Endothelial cell of umbilical vein (primary cell): ENCODE measurements around the gene PPM1F. TPM values are rescaled to one million over a fixed set of nuclear protein-coding genes. Genes with fewer than 3 reads are reported as not detected.

Experiments used
- BruUV-seq: library from RNA; stranded (reverse); fragments of 400-500 nt; replicated peaks from 2 replicates; lab custom pipeline; 2021; lab: Mats Ljungman, UMichigan
- CTCF ChIA-PET: fragments of 300-600, 350-600 bp; sonication (Branson Sonifier 250); formaldehyde crosslinking; loops from one replicate; lab custom pipeline; 2021; ENCODE audit warnings: antibody characterized with exemption, inconsistent platforms; lab: Charles Lee
- POLR2A ChIA-PET: fragments of 300-600, 350-600 bp; sonication (Branson Sonifier 250); formaldehyde crosslinking; loops from one replicate; lab custom pipeline; 2021; ENCODE audit warnings: antibody characterized with exemption, inconsistent platforms; lab: Charles Lee
- DNase-seq: peaks from one replicate; pipeline ENCODE4 v3.0.0-alpha.2; 2011; ENCODE audit warnings: low read depth, low spot score
- FAIRE-seq: peaks from 2 replicates; lab custom pipeline; 2011; peaks lifted over from hg19 to GRCh38; lab: Jason Lieb, UNC
- H2AFZ ChIP-seq: 2 replicates; pipeline ENCODE4 v1.6.0; 2012; ENCODE audit warnings: low read depth, low read length, control low read depth, inconsistent platforms
- H3K27ac ChIP-seq: 2 replicates; pipeline ENCODE4 v1.5.1; 2011; ENCODE audit warnings: low read depth, mild to moderate bottlenecking, control low read depth, low read length, moderate library complexity; ENCODE audit not compliant: insufficient read depth
- H3K27me3 ChIP-seq, 2 experiments: 2 replicates each; pipeline versions ENCODE4 v1.6.0 to v1.6.1; 2011; ENCODE audit warnings: low read length in 2 of 2, mixed read lengths in 1 of 2; ENCODE audit not compliant: control insufficient read depth in 2 of 2, insufficient read depth in 2 of 2
- H3K36me3 ChIP-seq, 2 experiments: 2 replicates in 1 of 2; 3 replicates in 1 of 2; pipeline ENCODE4 v1.5.1; 2011; ENCODE audit warnings: low read length in 2 of 2, mild to moderate bottlenecking in 1 of 2, moderate library complexity in 1 of 2; ENCODE audit not compliant: control insufficient read depth in 2 of 2, insufficient read depth in 2 of 2; ENCODE audit errors: extremely low read depth in 1 of 2
- H3K4me1 ChIP-seq: 3 replicates; pipeline ENCODE4 v1.5.1; 2011; ENCODE audit warnings: mild to moderate bottlenecking, low read length; ENCODE audit not compliant: control insufficient read depth, insufficient read depth; ENCODE audit errors: extremely low read depth
- H3K4me2 ChIP-seq: 2 replicates; pipeline ENCODE4 v1.6.1; 2011; ENCODE audit warnings: low read length, control low read depth, mixed read lengths; ENCODE audit not compliant: insufficient read depth
- H3K4me3 ChIP-seq, 3 experiments: fragments of 200-600 bp in 1 of 3; sonication (generic), shearing (Covaris generic) in 1 of 3; replicated peaks in 1 of 3; 2 replicates each; pipeline ENCODE4 v1.5.1; 2011 to 2016; ENCODE audit warnings: control low read depth in 3 of 3, low read length in 3 of 3, mild to moderate bottlenecking in 2 of 3, inconsistent platforms in 1 of 3, low read depth in 1 of 3, moderate library complexity in 1 of 3; ENCODE audit not compliant: insufficient read depth in 1 of 3
- H3K79me2 ChIP-seq: 2 replicates; pipeline ENCODE4 v1.6.0; 2012; ENCODE audit warnings: low read length, inconsistent platforms; ENCODE audit not compliant: control insufficient read depth, insufficient read depth
- H3K9ac ChIP-seq: replicated peaks from 2 replicates; pipeline ENCODE3; 2011; ENCODE audit warnings: low read length, control low read depth; ENCODE audit not compliant: insufficient read depth; ENCODE audit errors: extremely low read depth
- H3K9me1 ChIP-seq: replicated peaks from 3 replicates; pipeline ENCODE4 v1.6.0; 2011; ENCODE audit warnings: mild to moderate bottlenecking, low read length; ENCODE audit not compliant: control insufficient read depth, insufficient read depth; ENCODE audit errors: extremely low read depth
- H3K9me3 ChIP-seq: replicated peaks from 2 replicates; pipeline ENCODE4 v1.5.1; 2012; ENCODE audit warnings: low read length, inconsistent platforms; ENCODE audit not compliant: control insufficient read depth, insufficient read depth
- H4K20me1 ChIP-seq: replicated peaks from 2 replicates; pipeline ENCODE3; 2011; ENCODE audit warnings: mild to moderate bottlenecking, low read length; ENCODE audit not compliant: control insufficient read depth, insufficient read depth; ENCODE audit errors: extremely low read depth
- CTCF ChIP-seq, 2 donors: IDR thresholded peaks; 1 replicate in 1 of 2; 2 replicates in 1 of 2; pipeline ENCODE4 v1.5.1; 2011; ENCODE audit warnings: low read length in 2 of 2, mild to moderate bottlenecking in 2 of 2, moderate library complexity in 2 of 2, control low read depth in 1 of 2, inconsistent platforms in 1 of 2, low read depth in 1 of 2; ENCODE audit not compliant: insufficient read depth in 1 of 2; ENCODE audit errors: extremely low read depth in 1 of 2
- GATA2 ChIP-seq: IDR thresholded peaks from 2 replicates; pipeline ENCODE4 v1.7.0; 2011; ENCODE audit warnings: low read depth, mild to moderate bottlenecking, moderate library complexity, mixed read lengths, low read length; ENCODE audit not compliant: insufficient read length, insufficient read depth
- JUN ChIP-seq: IDR thresholded peaks from 2 replicates; pipeline ENCODE4 v1.6.1; 2011; ENCODE audit warnings: borderline replicate concordance, low read depth; ENCODE audit not compliant: insufficient read length, insufficient read depth
- MAX ChIP-seq: IDR thresholded peaks from 2 replicates; pipeline ENCODE4 v1.6.1; 2011; ENCODE audit not compliant: insufficient read depth, insufficient read length
- MYC ChIP-seq: IDR thresholded peaks from one replicate; pipeline ENCODE4 v1.6.1; 2011; ENCODE audit warnings: mild to moderate bottlenecking, low read depth, low read length
- POLR2A ChIP-seq: IDR thresholded peaks from 2 replicates; pipeline ENCODE4 v1.6.1; 2012; ENCODE audit warnings: low read depth, mild to moderate bottlenecking, control low read depth, low read length
- POLR2AphosphoS5 ChIP-seq: IDR thresholded peaks from 2 replicates; pipeline ENCODE4 v1.6.1; 2012; ENCODE audit warnings: low read depth, mild to moderate bottlenecking, control low read depth, low read length, moderate library complexity; ENCODE audit not compliant: insufficient read depth
- dilution Hi-C: fragments of 300-500 bp; cut with MboI; formaldehyde crosslinking; loops from one replicate; pipeline ENCODE4 v1.15.0; 2019; ENCODE audit warnings: low sequenced_read_pairs; ENCODE audit not compliant: extremely low pct_ligation_motif_present
- intact Hi-C: fragments of 100-400 bp; cut with micrococcal nuclease; formaldehyde crosslinking; loops from one replicate; pipeline ENCODE4 v1.10.0; 2022
- polyA plus RNA-seq, 4 experiments: library from polyadenylated mRNA; depleted of rRNA in 3 of 4; stranded (reverse) in 3 of 4; unstranded in 1 of 4; fragments of >200 nt; gene quantifications; 2 replicates each; pipeline versions ENCODE4 v1.2.1 to v1.2.3, GENCODE V29; 2011 to 2012; ENCODE audit warnings: missing spikeins in 1 of 4
- total RNA-seq: library from RNA; stranded (reverse); gene quantifications from 2 replicates; pipeline ENCODE4 v1.2.3, GENCODE V29; 2021

The PPM1F gene
- total and polyA plus RNA-seq, 2 donors (not counting 3 experiments of a cell fraction or from before 2014, with no cell fraction given): 107 to 178 TPM

GRCh38 chr22:21977814-21978213 is 25.2 kb upstream of the PPM1F start:
- FAIRE-seq (no peak), DNase-seq (no peak)
- H3K9me1 ChIP-seq: no peaks in the 10 kb centered on the region
- no peaks in the 10 kb centered on the region for H3K9me3 ChIP-seq
- dilution Hi-C loops: no loop called here
- H3K4me1 ChIP-seq: peaks cover 8% of the 10 kb centered on the region
- H4K20me1 ChIP-seq: no peaks in the 10 kb centered on the region
- H3K4me2 ChIP-seq: no peak overlapping the region
- no peaks in the 10 kb centered on the region for H3K27me3 ChIP-seq
- TF ChIP-seq POLR2A: no peak
- TF ChIP-seq POLR2AphosphoS5: no peak
- H3K79me2 ChIP-seq: peaks cover 40% of the 10 kb centered on the region
- POLR2A ChIA-PET: interaction anchor here (0.6 kb wide), 1 partner anchor 151 kb away, joined by 7 read pairs; no protein-coding TSS in a partner anchor
- H3K27ac ChIP-seq: no peak overlapping the region
- CTCF ChIA-PET: no interaction called here
- H3K9ac ChIP-seq: no peak overlapping the region
- intact Hi-C loops: no loop called here
- BruUV-seq: no TSS peak
- peaks cover 10 to 13% of the 10 kb centered on the region in 2 experiments for H3K36me3 ChIP-seq
- H3K4me3 ChIP-seq: no peak overlapping the region
- no peak overlapping the region for H2AFZ ChIP-seq

GRCh38 chr22:21975854-21976345 is 23.3 kb upstream of the PPM1F start:
- no peaks in the 10 kb centered on the region for H3K27me3 ChIP-seq
- intact Hi-C loops: no loop called here
- H3K79me2 ChIP-seq: peaks cover 24% of the 10 kb centered on the region
- H3K36me3 ChIP-seq: peaks cover 20 to 24% of the 10 kb centered on the region in 2 experiments
- no peaks in the 10 kb centered on the region for H4K20me1 ChIP-seq
- dilution Hi-C loops: no loop called here
- H3K9me3 ChIP-seq: no peaks in the 10 kb centered on the region
- no peak overlapping the region for H2AFZ ChIP-seq
- TF ChIP-seq MAX (no peak), POLR2AphosphoS5 (no peak), CTCF (IDR thresholded peaks at IDR 0.05; ENCODE audit: extremely low read depth in 1 of 2, insufficient read depth in 1 of 2, low read depth in 1 of 2, low read length in 2 of 2) (no peak), GATA2 (no peak), MYC (no peak), JUN (no peak), POLR2A (no peak)
- CTCF ChIA-PET: no interaction called here
- no peaks in the 10 kb centered on the region for H3K4me1 ChIP-seq
- no peak overlapping the region for H3K9ac ChIP-seq
- no peaks in the 10 kb centered on the region for H3K9me1 ChIP-seq
- no peak overlapping the region for H3K4me2 ChIP-seq
- no peak for DNase-seq
- BruUV-seq: no TSS peak
- no peak overlapping the region for H3K4me3 ChIP-seq
- POLR2A ChIA-PET: no interaction called here
- FAIRE-seq: no peak
- no peak overlapping the region for H3K27ac ChIP-seq
